Osteoblast (primary cell): Measurements from ENCODE around the gene MPI. TPM values are rescaled to one million over a fixed set of nuclear protein-coding genes. Genes with fewer than 3 reads are reported as not detected.

Experiments
- DNase-seq: peaks from one replicate; pipeline ENCODE4 v3.0.0; 2011; ENCODE audit warnings: low spot score, mixed read lengths; ENCODE audit not compliant: insufficient read length; ENCODE audit errors: missing footprints
- H2AFZ ChIP-seq: 2 replicates; pipeline ENCODE4 v1.6.0; 2011; ENCODE audit warnings: mild to moderate bottlenecking, low read length
- H3K27ac ChIP-seq: 2 replicates; pipeline ENCODE4 v1.5.1; 2011; ENCODE audit warnings: mild to moderate bottlenecking, low read depth, low read length, moderate library complexity
- H3K27me3 ChIP-seq: 2 replicates; pipeline ENCODE4 v1.6.0; 2012; ENCODE audit warnings: mild to moderate bottlenecking, control low read depth, inconsistent platforms, low read length, moderate library complexity; ENCODE audit not compliant: insufficient read depth
- H3K36me3 ChIP-seq: 2 replicates; pipeline ENCODE4 v1.5.1; 2011; ENCODE audit warnings: mild to moderate bottlenecking, low read length, control low read depth, moderate library complexity; ENCODE audit not compliant: insufficient read depth
- H3K4me1 ChIP-seq: 2 replicates; pipeline ENCODE4 v1.5.1; 2011; ENCODE audit warnings: mild to moderate bottlenecking, low read length, control low read depth, moderate library complexity; ENCODE audit not compliant: insufficient read depth
- H3K4me2 ChIP-seq: 2 replicates; pipeline ENCODE4 v1.6.0; 2011; ENCODE audit warnings: mild to moderate bottlenecking, low read length; ENCODE audit not compliant: insufficient read depth
- H3K4me3 ChIP-seq: fragments of 200-600 bp; sonication (generic); 3 replicates; pipeline ENCODE4 v1.5.1; 2012; ENCODE audit warnings: mild to moderate bottlenecking, low read length, inconsistent platforms; ENCODE audit not compliant: insufficient read depth
- H3K79me2 ChIP-seq: 2 replicates; pipeline ENCODE4 v1.6.0; 2012; ENCODE audit warnings: mild to moderate bottlenecking, low read length, control low read depth, inconsistent platforms; ENCODE audit not compliant: insufficient read depth
- H3K9me3 ChIP-seq: 2 replicates; pipeline ENCODE4 v1.5.1; 2011; ENCODE audit warnings: low read depth, low read length, control low read depth
- H4K20me1 ChIP-seq: 2 replicates; pipeline ENCODE4 v1.6.0; 2012; ENCODE audit warnings: mild to moderate bottlenecking, low read length, control low read depth; ENCODE audit not compliant: insufficient read depth
- CTCF ChIP-seq: IDR thresholded peaks from 2 replicates; pipeline ENCODE4 v1.5.1; 2011; ENCODE audit warnings: mild to moderate bottlenecking, low read depth, low read length, moderate library complexity; ENCODE audit errors: extremely low read depth
- total RNA-seq: library from RNA; depleted of rRNA; stranded (reverse); fragments of >200 nt; gene quantifications from 2 replicates; pipeline ENCODE4 v1.2.3, GENCODE V29; 2012

The MPI gene
- total RNA-seq, 1 donor: 54.3 TPM

- no peak overlapping the region for H2AFZ ChIP-seq
- peaks cover 19% of the 10 kb centered on the region for H4K20me1 ChIP-seq
- no peak for DNase-seq
- H3K27ac ChIP-seq: no peak overlapping the region
- TF ChIP-seq CTCF: no peak
- no peaks in the 10 kb centered on the region for H3K4me1 ChIP-seq
- H3K4me2 ChIP-seq: no peak overlapping the region
- H3K4me3 ChIP-seq: no peak overlapping the region
- H3K36me3 ChIP-seq: peaks cover 23% of the 10 kb centered on the region
- H3K79me2 ChIP-seq: peaks cover 51% of the 10 kb centered on the region
- H3K9me3 ChIP-seq: no peaks in the 10 kb centered on the region
- H3K27me3 ChIP-seq: no peaks in the 10 kb centered on the region
Measured at GRCh38 chr15:74856537-74856936, 33.3 kb upstream of the MPI start.

GRCh38 chr15:74857082-74857655 lies 32.7 kb upstream of the MPI start:
- H3K79me2 ChIP-seq: peaks cover 53% of the 10 kb centered on the region
- H3K4me3 ChIP-seq: no peak overlapping the region
- H3K27me3 ChIP-seq: no peaks in the 10 kb centered on the region
- DNase-seq: peak; percentile 74
- H2AFZ ChIP-seq: no peak overlapping the region
- H3K4me2 ChIP-seq: no peak overlapping the region
- H3K27ac ChIP-seq: no peak overlapping the region
- peaks cover 17% of the 10 kb centered on the region for H3K36me3 ChIP-seq
- H4K20me1 ChIP-seq: peaks cover 19% of the 10 kb centered on the region
- H3K9me3 ChIP-seq: no peaks in the 10 kb centered on the region
- TF ChIP-seq CTCF: no peak
- H3K4me1 ChIP-seq: no peaks in the 10 kb centered on the region

GRCh38 chr15:74857671-74858368 lies 32.0 kb upstream of the MPI start:
- Histone ChIP-seq H4K20me1 (peaks cover 19% of the 10 kb centered on the region), H2AFZ (no peak overlapping the region), H3K27me3 (no peaks in the 10 kb centered on the region), H3K4me3 (no peak overlapping the region), H3K36me3 (peaks cover 10% of the 10 kb centered on the region), H3K4me2 (no peak overlapping the region), H3K27ac (no peak overlapping the region), H3K9me3 (no peaks in the 10 kb centered on the region), H3K79me2 (peaks cover 56% of the 10 kb centered on the region), H3K4me1 (no peaks in the 10 kb centered on the region)
- no peak for TF ChIP-seq CTCF
- DNase-seq: peak; percentile 35

- H3K27ac ChIP-seq: no peak overlapping the region
- no peak overlapping the region for H2AFZ ChIP-seq
- peaks cover 59% of the 10 kb centered on the region for H3K79me2 ChIP-seq
- H3K4me3 ChIP-seq: no peak overlapping the region
- TF ChIP-seq CTCF: no peak
- no peak for DNase-seq
- no peak overlapping the region for H3K4me2 ChIP-seq
- H3K27me3 ChIP-seq: no peaks in the 10 kb centered on the region
- peaks cover 5% of the 10 kb centered on the region for H3K36me3 ChIP-seq
- peaks cover 21% of the 10 kb centered on the region for H4K20me1 ChIP-seq
- H3K4me1 ChIP-seq: peaks cover 2% of the 10 kb centered on the region
- no peaks in the 10 kb centered on the region for H3K9me3 ChIP-seq
Measured at GRCh38 chr15:74858369-74858740, 31.5 kb upstream of the MPI start.
